Erythroblast (primary cell): Measurements from ENCODE around the gene STOX1.
A peak's percentile ranks its signal among the peaks of the same experiment; 100 is the strongest.
"Not testable (repeated sequence)": the region's sequence is repeated elsewhere in the genome, so short reads cannot be mapped to it uniquely, and the experiment has no call there.

ENCODE experiments used
- DNase-seq, 2 experiments: peaks; one replicate each; lab custom pipeline; 2025; lab: John Stamatoyannopoulos, UW
- GATA1 ChIP-seq: IDR thresholded peaks from 2 replicates; pipeline ENCODE4 v1.6.1; 2011; ENCODE audit warnings: low read depth, mild to moderate bottlenecking, control low read depth, low read length, moderate library complexity
- POLR2A ChIP-seq: IDR thresholded peaks from 2 replicates; pipeline ENCODE4 v1.6.1; 2011; ENCODE audit warnings: mild to moderate bottlenecking, low read length

STOX1 gene

DNA sequence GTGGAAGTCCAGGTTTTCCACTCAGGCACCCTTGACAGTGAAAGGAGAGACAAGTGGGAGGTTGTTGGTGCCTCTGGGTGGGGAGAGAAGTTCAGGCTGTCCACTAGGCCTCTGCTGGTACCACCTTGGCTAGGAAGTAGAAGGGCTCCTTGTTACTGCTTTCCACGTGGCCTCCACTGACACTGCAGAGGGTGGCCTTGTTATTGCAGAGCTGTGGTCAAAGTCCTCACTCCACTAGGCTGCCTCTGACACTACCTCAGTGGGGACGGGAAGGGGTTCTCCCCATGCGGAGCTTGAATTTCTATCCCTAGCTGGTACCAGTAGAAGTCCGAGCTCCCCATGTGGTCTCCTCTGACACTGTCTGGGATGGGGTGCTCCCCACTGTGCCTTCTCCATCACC, 14.9 kb upstream of the STOX1 start:
- TF ChIP-seq POLR2A (no peak), GATA1 (no peak)
- DNase-seq: no peak

DNA sequence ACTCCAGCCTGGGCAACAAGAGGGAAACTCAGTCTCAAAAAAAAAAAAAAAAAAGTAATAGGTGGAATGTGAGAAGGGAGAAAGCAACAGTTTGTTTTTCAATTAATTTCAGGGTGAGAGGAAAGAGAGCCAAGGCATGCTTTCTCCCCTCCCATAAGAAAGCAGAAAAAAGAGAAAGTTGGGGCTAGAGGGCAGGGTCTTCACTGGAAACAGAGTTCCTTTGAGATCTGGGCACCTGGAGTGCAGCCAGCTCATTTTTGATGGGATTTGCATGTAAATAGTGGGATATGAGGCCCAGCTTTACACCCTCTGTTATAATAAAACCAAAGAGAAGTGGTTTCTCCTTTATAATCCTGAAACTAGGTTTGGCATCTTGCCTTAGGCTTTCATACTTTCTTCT, 13.8 kb upstream of the STOX1 start:
- TF ChIP-seq GATA1 (no peak), POLR2A (no peak)
- DNase-seq: no peak

DNA sequence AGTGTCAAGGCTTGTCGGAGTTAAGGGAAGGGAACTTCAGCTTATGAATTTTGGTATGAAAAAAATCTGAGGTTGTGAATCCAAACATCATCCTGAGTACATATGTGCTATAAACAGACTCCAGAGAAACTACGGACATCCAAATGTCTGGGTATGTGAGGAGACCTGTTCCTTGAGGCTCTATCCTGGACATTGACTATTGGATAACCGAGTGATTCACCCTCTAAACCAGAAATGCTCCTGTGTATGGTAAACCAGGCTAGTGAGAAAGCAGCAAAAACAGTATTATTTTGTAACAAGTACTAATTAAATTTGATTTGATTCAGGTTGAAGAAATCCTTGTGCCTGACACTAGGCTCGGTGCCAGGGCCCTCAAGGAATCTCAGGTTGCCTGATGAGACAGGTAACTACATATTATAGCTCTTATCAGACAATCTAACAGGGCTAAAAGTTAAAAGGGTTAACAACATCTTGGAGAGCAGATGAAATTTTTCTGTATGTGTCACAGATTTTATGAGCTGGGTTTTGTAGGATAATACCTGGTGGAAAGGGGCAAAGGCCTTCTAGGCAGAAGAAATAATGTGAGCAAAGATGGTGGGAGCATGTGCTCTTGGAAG, 10.4 kb upstream of the STOX1 start:
- no peak for DNase-seq
- TF ChIP-seq GATA1: no peak
- TF ChIP-seq POLR2A: no peak

DNA sequence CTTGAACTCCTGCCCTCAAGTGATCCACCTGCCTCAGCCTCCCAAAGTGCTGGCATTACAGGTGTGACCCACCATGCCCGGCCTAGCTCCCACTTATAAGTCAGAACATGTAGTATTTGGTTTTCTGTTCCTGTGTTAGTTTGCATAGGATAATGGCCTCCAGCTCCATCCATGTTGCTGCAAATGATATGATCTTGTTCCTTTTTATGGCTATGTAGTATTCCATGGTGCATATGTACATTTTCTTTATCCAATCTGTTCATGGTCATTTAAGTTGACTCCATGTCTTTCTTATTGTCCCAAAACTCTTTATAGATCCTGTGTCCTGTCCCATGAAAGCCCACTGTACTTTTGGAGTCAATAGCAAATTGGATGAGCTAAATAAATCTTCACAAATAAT, 7.0 kb upstream of the STOX1 start:
- not testable (repeated sequence) for DNase-seq

DNA sequence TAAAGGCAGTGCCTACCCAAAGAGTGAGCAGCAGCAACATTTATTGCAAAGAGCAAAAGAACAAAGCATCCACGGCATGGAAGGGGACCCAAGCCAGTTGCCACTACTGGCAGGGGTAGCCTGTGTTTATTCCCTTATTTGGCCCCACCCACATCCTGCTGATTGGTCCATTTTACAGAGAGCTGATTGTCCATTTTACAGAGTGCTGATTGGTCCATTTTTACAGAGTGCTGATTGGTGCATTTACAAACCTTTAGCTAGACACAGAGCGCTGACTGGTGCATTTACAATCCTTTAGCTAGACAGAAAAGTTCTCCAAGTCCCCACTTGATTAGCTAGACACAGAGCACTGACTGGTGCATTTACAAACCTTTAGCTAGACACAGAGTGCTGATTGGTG, 4.7 kb upstream of the STOX1 start:
- DNase-seq: not testable (repeated sequence)

DNA sequence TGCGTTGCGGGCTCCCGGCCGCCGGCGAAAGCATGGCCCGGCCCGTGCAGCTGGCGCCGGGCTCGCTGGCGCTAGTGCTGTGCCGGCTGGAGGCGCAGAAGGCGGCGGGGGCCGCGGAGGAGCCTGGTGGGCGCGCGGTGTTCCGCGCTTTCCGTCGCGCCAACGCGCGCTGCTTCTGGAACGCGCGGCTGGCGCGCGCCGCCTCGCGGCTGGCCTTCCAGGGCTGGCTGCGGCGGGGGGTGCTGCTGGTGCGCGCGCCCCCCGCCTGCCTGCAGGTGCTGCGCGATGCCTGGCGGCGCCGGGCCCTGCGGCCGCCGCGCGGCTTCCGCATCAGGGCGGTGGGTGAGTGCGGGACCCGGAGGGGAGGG, 245 bp downstream of the STOX1 start:
- not testable (repeated sequence) for DNase-seq

DNA sequence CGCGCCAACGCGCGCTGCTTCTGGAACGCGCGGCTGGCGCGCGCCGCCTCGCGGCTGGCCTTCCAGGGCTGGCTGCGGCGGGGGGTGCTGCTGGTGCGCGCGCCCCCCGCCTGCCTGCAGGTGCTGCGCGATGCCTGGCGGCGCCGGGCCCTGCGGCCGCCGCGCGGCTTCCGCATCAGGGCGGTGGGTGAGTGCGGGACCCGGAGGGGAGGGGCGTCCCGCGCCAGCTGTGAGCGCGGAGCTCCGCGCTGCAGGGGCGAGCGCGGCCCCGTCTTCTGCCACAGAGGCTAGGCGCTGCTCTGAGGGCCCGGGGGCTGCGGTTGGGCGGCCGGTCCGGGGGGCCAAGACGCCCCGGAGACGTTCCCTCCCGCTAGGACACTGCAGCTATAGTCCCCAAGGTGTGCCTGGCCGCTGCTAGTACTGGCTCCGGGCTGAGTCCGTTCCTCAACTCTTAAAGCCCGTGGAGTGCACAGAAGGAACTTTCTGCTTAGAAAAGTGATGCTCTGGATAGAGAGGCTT, 811 bp downstream of the STOX1 start:
- peak; percentile 19 to 41 for DNase-seq

DNA sequence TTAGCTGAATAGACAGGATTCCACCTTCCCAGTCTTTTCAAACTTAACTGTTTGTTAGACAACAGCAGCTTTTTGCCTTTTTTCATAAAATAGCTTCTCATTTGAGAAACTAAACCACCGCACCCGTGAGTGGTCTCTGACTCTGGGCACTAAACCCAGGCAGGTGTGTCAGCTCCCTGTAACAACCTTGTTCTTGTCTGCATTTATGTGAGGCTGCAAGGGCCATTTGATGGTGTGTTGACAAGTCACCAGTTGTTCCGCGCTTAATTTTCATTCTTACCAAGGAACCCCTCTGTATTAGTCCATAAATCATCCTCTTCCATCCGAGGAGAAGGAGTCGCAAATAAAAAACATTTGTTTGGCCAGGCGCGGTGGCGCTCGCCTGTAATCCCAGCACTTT, 1.5 kb downstream of the STOX1 start:
- no peak for DNase-seq
- no peak for TF ChIP-seq GATA1
- no peak for TF ChIP-seq POLR2A

DNA sequence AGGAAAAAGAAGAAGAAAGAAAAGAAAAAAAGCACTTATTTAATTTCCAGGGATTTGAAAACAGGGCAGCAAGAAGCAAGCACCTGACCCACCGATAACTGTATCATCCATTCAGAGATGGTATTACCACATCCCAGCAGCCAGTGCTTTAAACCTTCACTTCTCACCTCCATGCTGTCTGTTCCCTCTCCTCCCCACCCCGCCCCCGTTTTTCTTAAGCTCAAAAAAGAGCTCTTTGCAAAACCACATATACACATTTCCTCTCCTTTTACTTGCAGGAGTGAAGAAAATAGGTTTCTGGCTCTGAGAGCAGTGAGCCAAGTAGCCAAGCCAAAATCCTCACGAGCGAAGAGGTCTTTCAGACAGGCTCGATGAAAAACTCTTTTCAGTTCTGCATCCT, 2.2 kb downstream of the STOX1 start:
- TF ChIP-seq POLR2A (no peak), GATA1 (no peak)
- DNase-seq: no peak

DNA sequence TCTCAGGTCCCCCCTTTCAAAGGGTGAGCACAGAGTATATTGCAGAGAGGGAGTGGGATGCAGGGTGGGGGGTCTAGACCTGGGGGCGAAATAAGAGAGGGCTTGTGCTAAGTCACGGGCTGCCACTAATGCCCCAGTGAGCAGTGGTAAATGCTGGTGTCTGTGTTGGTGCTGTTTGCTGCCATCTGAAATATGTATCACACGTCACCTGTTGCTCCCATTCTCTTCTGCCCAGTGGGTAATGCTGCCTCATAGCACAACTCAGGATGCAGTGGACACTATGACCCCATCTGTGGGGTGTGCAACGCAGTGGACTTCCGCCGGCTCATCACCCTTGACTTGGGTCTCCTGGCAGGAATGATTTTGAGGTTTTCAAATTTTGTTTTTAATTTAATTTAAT, 2.6 kb downstream of the STOX1 start:
- no peak for TF ChIP-seq POLR2A
- TF ChIP-seq GATA1: no peak
- no peak for DNase-seq

DNA sequence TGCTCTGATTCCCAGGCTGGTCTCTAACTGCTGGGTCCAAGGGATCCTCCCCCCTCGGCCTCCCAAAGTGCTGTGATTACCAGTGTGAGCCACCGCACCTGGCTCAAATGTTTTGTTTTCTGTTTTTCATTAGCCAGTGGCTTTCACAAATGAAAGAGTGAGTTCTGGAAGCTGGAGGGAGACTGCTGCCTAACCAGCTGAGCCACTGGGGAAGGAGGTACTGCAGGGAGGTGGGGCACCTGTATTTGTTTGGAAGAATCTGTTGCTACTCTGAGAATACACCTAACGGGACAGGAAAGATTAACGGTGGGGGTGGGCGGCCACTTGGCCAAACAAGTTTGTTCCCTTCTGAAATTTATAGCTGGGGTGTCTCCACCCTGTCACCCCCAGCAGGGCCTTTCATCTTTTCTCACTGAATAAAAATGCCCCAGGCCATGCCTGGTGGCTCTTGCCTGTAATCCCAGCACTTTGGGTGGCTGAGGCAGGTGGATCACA, 4.7 kb downstream of the STOX1 start:
- no peak for TF ChIP-seq POLR2A
- DNase-seq: no peak

DNA sequence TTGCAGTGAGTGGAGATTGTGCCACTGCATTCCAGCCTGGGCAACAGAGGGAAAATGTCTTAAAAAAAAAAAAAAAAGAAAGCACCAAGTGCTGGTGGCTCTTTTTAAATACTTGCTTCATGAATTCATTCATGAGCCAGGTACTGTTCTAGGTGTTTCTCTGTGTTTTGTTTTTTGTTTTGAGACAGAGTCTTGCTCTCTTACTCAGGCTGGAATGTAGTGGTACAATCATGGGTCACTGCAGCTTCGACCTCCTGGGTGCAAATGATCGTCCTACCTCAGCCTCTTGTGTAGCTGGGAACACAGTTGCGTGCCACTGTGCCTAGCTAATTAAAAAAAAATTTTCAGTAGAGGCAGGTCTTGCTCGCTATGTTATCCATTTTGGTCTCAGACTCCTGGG, 5.3 kb downstream of the STOX1 start:
- no peak for DNase-seq
- no peak for TF ChIP-seq GATA1
- no peak for TF ChIP-seq POLR2A

DNA sequence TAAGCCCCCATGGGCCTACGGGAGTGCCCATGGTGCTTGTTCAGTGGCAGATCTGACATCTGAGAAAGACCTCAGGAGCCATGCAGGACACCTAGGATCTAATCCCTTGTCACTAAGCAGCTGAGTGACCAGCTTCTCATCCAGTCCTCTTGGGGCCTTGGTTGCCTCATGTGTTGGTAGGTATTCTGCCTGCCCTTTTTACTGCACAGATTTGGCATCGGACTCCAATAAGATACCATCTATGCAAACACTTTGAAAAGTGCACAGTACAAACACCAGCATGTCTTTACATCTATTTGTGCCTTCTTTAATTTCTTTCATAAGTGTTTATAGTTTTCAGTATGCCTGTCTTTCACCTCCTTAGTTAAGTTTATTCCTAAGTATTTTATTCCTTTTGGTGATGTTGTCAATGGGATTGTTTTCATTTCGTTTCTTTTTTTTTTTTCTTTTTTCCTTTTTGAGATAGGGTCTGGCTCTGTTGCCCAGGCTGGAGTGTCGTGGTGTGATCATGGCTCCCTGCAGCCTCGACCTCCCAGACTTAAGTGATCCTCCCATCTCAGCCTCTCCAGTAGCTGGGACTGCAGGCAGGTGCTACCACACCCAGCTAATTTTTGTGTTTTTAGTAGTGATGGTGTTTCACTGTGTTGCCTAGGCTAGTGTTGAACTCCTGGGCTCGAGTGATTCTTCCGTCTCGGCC, 10.4 kb downstream of the STOX1 start:
- no peak for DNase-seq
- TF ChIP-seq GATA1 (no peak), POLR2A (no peak)

DNA sequence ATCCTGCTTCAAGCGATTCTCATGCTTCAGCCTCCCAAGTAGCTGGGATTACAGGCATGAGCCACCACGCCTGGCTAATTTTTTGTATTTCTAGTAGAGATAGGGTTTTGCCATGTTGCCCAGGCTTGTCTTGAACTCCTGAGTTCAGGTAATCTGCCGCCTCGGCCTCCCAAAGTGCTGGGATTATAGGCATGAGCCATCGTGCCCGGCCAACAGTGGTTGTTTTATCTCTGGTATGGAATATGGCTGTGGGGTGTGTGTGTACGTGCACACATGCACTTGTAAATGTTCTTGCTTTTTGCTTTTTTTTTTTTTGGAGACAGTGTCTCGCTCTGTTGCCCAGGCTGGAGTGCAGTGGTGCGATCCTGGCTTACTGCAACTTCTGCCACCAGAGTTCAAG, 13.3 kb downstream of the STOX1 start:
- DNase-seq: not testable (repeated sequence)

DNA sequence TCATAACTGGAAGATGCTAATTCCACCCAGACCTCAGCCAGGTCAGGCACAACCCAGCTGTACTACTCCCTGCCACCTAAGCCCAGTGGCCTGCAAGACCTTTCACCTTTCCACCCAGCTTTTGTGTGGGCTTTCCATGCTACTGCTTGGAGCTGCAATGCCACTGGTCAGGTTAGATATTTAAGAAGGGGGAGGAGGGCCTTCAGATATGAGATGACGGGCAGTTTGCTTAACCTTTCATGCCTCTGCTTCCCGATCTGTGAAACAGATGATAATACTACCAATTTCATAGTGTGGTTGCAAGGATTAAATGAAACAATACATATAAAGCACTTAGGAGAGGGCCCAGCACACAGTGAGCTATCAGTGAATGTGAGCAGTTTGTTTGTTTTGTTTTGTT, 20.9 kb downstream of the STOX1 start:
- TF ChIP-seq GATA1 (no peak), POLR2A (no peak)
- no peak for DNase-seq

DNA sequence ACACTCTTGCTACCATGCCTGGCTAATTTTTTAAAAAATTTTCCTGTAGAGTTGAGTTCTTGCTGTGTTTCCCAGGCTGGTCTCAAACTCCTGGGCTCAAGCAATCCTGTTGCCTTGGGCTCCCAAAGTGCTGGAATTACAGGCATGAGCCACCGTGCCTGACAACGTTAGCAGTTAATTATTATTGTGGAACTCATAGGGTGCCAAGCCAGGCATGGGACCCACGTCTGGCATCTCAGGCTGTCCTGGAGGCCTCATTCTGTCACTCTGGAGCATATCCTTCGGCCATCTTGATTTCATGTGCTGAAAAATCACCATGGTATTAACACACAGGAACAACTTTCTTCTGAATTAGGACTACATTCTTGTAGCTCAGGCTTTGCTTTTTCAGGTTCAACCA, 21.5 kb downstream of the STOX1 start:
- DNase-seq: no peak
- no peak for TF ChIP-seq POLR2A
- no peak for TF ChIP-seq GATA1
